NCI-H128 (cell line): Measurements from ENCODE around the gene CASP2.

Source experiments
- DNase-seq: peaks from one replicate; lab custom pipeline; 2025; ENCODE audit not compliant: unreplicated experiment; lab: John Stamatoyannopoulos, UW

CASP2 gene

DNA sequence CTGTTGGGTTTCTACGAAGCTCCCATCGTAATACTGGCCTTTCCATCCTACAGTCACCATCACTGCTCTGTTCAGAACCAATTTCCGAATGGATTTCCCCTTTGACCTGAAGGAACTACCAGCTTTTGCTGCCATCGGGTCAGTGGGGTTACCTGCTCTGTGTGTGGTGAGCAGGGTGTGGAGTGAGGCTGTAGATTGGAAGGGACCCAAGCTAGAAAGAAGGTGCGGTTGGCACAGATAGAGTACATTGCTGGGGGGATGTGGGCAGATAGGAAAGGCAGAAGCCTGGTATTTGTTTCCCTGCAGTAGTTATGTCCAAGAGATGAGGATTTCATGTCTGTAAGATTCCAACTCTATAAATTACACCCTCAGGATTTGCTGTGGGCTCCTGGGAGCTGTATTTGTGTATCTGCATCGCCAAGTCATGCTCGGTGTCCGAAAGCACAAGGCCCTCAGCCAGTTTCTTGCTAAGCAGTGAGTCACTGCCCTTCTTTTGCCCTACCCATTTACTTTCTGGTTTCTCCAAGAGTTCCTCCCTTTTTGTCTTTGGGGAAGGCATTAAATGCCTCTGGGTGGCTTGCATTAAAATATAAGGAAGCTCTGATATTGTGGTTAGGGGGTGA is 43.1 kb downstream of the CASP2 start:
- DNase-seq, result no peak

DNA sequence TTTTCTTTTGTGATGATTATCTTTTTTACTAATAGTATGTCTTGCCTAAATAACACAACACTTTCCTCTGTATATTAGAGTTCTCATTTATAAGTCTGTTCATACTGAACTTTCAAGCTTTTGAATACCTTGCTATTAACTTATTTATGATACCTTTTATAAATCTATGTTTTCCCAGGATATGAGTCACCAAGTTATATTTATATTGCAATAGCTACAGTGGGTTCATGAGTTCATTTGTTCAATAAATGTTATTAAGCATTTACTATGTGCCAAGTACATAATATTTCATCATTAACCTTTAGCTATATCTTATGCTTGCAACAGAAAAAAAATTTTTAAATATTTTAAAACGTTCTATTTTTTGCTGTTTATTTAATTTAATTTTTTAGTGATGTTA is 46.1 kb downstream of the CASP2 start:
- no peak for DNase-seq

DNA sequence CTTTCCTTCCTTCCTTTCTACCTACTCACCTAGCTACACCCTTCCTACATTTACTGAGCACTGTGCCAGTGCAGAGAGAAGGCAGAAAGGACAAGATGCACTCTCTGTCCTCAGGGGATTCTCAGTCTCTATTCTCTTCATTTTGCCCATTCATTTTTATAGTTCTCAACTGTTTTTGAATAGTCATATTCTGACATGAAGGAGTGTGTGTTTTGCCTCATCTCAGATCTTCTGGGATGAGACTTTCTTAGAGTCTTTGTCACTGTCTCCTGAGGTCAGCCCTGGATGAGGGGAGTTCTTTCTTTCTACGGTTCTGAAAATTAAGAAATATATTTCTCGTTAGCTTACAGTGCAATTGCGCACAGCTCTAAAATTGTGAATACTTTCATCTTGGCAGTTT is 49.1 kb downstream of the CASP2 start:
- DNase-seq, result no peak

DNA sequence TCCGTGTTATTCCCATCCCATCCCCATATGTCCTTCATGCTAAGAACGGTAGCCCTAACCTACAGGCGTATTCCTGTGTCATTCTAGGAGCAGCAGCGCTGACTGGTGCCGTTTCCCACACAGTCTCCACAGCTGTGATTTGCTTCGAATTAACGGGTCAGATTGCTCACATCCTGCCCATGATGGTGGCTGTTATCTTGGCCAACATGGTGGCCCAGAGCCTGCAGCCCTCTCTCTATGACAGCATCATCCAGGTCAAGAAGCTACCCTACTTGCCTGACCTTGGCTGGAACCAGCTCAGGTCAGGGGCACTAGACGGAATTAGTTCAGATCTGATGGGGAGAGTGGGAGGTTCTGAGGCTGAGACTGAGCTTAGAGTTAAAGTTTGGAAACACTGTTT is 53.7 kb downstream of the CASP2 start:
- no peak for DNase-seq

DNA sequence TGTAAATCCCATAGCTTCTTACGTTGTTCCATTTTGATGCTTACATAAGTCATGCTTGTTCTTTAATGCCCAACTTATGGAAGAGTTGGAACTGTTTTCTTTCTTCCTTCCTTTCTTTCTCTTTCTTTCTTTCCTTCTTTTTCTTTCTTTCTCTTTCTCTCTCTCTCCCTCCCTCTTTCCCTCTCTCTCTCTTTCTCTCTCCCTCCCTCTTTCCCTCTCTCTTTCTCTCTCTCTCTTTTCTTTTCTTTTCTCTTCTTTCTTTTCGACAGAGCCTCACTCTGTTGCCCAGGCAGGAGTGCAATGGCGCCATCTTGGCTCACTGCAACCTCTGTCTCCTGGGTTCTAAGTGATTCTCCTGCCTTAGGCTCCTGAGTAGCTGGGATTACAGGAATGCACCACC is 55.4 kb downstream of the CASP2 start:
- no peak for DNase-seq

DNA sequence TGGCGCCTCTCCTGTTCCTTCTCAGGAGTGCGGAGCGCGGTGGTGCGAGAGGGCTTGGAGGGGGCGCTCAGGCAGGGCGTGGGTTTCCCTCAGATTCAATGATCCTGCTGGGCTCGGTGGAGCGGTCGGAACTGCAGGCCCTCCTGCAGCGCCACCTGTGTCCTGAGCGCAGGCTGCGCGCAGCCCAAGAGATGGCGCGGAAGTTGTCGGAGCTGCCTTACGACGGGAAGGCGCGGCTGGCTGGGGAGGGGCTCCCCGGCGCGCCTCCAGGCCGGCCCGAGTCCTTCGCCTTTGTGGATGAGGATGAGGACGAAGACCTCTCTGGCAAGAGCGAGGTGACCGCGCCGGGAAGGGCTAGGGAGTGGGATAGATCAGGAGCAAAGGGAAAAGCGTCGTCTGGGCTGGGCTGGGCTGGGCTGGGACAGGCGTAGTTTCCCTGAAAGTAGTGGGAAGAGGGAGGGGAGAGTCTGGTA is 57.3 kb downstream of the CASP2 start:
- DNase-seq, result no peak

DNA sequence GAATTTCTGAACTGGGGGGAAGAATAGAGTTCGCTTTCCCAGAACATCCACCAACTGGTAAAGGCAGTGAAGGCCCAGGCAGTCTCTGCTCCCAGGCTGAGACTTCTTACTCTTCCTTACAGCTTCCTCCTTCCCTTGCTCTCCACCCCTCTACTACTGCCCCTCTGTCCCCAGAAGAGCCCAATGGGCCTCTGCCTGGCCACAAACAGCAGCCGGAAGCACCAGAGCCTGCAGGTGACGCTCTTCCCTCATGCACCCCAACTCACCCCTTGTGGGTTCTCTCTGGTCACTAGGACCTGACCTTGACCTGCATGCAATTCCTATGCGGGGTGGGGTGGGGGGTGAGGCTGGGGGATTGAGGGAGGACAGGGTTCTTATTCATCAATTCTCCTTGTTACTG is 57.9 kb downstream of the CASP2 start:
- no peak for DNase-seq

DNA sequence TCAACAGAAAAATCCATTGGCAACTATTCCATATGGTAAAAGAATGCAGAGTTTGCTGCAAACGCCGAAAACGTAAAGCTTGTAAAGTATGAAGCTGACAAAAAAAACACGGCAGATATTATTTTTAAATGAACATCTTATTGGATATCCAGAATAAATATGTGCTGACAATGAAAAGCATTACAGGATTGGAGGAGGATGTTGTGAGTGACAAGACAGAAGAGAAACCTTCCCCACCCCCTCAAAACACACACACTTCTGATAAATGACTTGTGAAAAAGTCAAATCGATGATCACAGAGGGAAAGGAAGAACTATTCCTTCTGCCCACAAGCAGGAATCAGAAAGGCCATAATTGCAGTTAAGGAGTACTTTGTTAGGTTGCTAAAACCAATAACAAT is 59.8 kb downstream of the CASP2 start:
- DNase-seq, result no peak

DNA sequence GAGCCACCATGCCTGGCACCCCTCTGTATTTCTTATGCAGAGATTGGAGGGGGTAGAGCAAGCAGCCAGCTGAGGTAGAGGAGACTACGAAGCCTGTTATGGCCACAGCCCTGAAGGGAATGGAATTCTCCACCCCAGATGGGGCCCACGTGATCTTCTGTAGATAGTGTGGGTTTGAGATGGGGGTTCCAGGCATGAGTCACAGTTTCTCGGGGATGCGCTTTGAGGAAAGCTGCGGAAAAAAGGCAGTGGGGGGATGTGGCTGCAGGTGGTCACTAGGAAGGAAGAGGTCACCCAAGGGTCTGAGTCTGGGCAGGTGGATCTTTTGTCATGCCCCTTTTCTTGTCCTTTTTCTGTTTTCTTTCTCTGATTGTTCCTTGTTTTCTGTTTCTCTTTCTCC is 62.9 kb downstream of the CASP2 start:
- DNase-seq, result no peak

DNA sequence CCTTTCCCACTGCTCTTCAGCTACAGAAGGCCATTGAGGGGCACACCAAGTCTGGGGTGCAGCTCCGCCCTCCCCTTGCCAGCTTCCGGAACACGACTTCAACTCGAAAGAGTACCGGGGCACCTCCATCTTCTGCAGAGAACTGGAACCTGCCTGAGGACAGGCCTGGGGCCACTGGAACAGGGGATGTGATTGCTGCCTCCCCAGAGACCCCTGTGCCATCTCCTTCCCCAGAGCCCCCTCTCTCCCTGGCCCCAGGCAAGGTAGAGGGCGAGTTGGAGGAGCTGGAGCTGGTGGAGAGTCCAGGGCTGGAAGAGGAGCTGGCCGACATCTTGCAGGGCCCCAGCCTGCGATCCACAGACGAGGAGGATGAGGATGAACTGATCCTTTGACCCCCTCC is 63.4 kb downstream of the CASP2 start:
- no peak for DNase-seq

DNA sequence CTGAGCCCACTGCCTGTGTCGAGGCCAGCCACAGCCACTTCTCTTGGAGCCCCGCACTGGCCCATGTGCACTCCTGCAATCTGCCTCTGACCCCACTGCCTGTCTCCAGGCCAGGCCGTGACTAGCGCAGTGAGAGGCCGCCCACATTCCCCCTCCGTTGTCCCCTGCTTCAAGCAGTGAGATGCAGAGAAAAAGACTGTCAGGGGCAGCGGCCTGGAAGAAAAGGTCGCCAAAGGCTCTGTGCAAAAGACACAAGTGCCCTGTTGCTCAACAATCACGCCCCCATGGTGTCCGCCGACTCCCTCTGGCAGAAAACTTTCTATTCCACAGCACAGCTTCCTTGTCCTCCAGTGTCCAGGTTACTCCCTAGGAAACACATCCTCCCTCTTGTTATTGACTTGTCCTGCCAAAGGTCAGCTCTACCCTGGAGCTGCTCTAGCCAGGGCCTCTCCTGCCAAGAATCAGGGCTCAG is 64.4 kb downstream of the CASP2 start:
- DNase-seq, result no peak

DNA sequence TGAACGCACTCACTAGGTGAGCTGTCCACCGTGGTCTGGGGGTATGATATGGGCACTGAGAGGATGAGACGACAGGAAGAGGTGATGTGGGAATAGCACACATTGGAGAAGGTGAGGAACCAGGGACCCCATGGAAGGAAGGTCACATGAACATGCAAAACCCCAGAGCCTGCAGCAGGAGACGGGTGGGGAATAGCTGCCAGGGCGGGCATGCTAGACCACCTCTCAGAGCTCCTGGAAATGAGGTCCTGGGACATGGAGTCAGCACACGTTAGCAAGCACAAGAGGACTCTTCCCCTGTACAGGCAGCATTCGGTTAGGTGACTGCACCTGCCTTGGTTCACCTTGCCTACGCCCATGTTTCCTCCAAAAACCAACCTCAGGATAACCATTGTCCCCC is 66.2 kb downstream of the CASP2 start:
- DNase-seq, result no peak

DNA sequence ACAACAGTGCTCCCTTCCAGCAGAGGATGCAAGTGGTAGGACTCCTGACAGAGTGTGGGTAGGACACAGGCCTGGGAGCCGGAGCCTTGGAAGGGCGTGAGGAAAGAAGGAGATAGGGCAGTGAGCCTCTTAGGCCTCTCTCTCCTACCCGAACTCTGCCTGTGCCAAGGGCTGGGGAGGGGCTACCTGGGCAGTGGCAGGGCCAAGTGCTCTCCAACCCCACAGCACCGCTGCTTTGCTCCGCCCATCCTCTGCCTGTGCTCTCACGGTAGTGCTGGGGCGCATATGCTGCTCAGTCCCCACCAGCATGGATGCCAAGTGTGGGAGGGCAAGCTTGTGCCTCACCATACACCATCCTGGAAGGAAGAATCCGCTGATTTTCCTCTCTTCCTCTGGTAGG is 66.8 kb downstream of the CASP2 start:
- no peak for DNase-seq

DNA sequence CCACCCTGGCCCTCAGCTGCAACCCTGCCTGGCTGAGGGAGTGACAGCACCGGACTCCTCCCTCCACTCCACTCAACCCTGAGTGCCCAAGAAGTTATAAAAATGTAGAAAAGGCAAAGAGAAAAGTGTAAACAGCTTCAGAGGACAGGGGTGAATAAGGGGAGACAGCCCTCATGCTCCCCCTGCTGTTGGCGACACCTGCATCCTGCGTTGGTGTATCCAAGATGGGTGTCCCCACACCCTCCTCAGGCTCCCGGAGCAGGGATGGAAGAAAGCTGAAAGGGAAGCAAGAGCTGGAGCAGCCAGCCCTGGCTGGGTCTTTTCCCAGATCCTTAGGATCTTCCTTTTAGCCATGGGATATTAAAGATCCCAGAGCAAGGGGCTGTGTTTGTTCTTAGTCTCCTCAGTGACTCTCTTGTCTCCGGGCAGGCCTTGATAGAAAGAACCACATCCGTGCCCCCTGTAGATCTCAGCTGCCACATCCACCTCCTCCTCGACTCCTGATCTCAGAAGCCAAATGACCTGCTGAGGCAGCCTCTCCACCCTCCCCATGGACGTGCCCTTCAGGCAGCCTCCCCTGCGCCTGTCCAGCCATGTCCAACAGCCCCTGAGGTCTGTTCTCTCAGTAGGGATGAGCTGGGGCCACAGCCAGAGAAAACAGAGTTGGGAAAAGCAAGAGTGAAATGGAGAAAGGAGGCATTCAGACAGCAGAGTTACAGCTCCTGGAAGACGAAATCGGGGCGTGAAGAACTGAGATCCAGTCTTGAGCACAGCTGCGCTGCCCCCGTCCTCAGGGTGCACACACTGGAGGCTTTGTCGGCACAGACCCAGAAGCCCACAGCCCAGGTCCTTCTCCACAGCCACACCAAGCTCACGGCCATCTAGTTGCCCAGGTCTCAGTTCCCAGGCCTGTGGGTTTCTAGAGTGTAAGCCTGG is 67.6 kb downstream of the CASP2 start:
- no peak for DNase-seq

DNA sequence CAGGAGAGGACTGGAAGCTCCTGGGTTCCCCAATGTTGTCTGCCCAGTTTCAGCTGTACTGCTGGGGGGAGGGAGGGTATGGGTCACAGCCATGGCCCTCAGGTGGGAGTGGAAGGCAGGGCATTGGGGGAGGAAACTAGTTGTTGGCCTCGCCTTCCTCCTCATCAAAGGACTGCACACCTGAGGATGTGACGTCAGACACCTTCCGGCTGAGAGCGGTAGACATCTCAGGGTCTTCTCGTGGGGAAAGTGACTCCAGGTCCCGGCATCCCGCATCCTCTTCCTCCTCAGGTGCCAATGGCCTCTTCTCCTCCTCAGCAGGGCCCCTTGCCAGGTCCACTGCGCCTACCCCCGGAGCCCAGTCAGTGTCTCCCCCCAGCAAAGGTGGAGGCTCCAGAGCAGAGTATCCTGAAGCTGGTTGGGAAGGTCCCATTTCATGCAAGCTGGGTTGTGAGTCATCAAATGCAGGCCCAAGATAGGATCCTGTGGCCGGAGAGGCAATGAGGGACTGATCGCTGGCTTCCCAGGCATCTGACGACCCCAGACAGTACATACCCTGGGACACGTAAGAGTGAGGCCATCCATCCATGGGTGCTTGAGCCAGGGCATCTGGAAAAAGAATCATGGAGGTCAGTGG is 68.4 kb downstream of the CASP2 start:
- no peak for DNase-seq
